DND-41 (cell line): ENCODE results near the gene CFHR4.
"Not testable (repeated sequence)": the region's sequence is repeated elsewhere in the genome, so short reads cannot be mapped to it uniquely, and the experiment has no call there.

ENCODE experiments used
- ATAC-seq: fragments of 200-7000 bp; cut with Tn5 transposase; 3 replicates; pipeline ENCODE4 v1.9.1; 2021; ENCODE audit warnings: low read depth; ENCODE audit not compliant: insufficient read depth
- DNase-seq: peaks from one replicate; pipeline ENCODE4 v3.0.0-alpha.2; 2020
- H2AFZ ChIP-seq: 2 replicates; pipeline ENCODE4 v1.6.0; 2012; ENCODE audit warnings: low read depth, low read length
- H3K27ac ChIP-seq: 2 replicates; pipeline ENCODE4 v1.5.1; 2012; ENCODE audit warnings: low read length, inconsistent platforms
- H3K27me3 ChIP-seq: fragments of 200-600 bp; sonication (generic); 2 replicates; pipeline ENCODE4 v1.6.0; 2012; ENCODE audit warnings: low read length, mild to moderate bottlenecking, inconsistent platforms; ENCODE audit not compliant: insufficient read depth, poor library complexity
- H3K36me3 ChIP-seq: 2 replicates; pipeline ENCODE4 v1.5.1; 2012; ENCODE audit warnings: low read length, inconsistent platforms; ENCODE audit not compliant: insufficient read depth
- H3K4me1 ChIP-seq: 2 replicates; pipeline ENCODE4 v1.5.1; 2012; ENCODE audit warnings: mild to moderate bottlenecking, low read length; ENCODE audit not compliant: insufficient read depth
- H3K4me2 ChIP-seq: 2 replicates; pipeline ENCODE4 v1.6.0; 2012; ENCODE audit warnings: mild to moderate bottlenecking, moderate library complexity, low read length, inconsistent platforms; ENCODE audit not compliant: insufficient read depth
- H3K4me3 ChIP-seq, 2 experiments: fragments of 200-600 bp in 1 of 2; shearing (Covaris generic) in 1 of 2; 2 replicates each; pipeline ENCODE4 v1.5.1; 2012 to 2016; ENCODE audit warnings: inconsistent platforms in 2 of 2, low read length in 2 of 2, mild to moderate bottlenecking in 2 of 2, low read depth in 1 of 2, moderate library complexity in 1 of 2
- H3K79me2 ChIP-seq: 2 replicates; pipeline ENCODE4 v1.6.0; 2012; ENCODE audit warnings: low read length, inconsistent platforms; ENCODE audit not compliant: insufficient read depth
- H3K9ac ChIP-seq: 2 replicates; pipeline ENCODE4 v1.6.0; 2012; ENCODE audit warnings: low read depth, mild to moderate bottlenecking, inconsistent platforms, low read length, moderate library complexity
- H3K9me3 ChIP-seq: 2 replicates; pipeline ENCODE4 v1.5.1; 2012; ENCODE audit warnings: low read length, moderate library complexity, mild to moderate bottlenecking, inconsistent platforms; ENCODE audit not compliant: insufficient read depth, severe bottlenecking
- H4K20me1 ChIP-seq: 2 replicates; pipeline ENCODE4 v1.6.0; 2012; ENCODE audit warnings: low read length; ENCODE audit not compliant: insufficient read depth
- CTCF ChIP-seq: IDR thresholded peaks from 2 replicates; pipeline ENCODE4 v1.5.1; 2012; ENCODE audit warnings: borderline replicate concordance, low read length, moderate library complexity, mild to moderate bottlenecking; ENCODE audit not compliant: poor library complexity, severe bottlenecking; ENCODE audit errors: extremely low read depth
- EZH2 ChIP-seq: IDR thresholded peaks from 3 replicates; pipeline ENCODE4 v1.6.1; 2012; ENCODE audit warnings: borderline replicate concordance, low read depth, mild to moderate bottlenecking, moderate library complexity, low read length, inconsistent platforms; ENCODE audit not compliant: severe bottlenecking

The CFHR4 gene

GRCh38 chr1:196887515-196888239 lies at the start of gene CFHR4:
Gene CFHR4 (plus strand): TSS chr1:196888052. CDS start chr1:196888151, 99 bp downstream.
- no peaks in the 10 kb centered on the region for H3K36me3 ChIP-seq
- ATAC-seq (no peak), DNase-seq (no peak)
- no peak within 1 kb of the TSS for H3K9ac ChIP-seq
- H3K4me1 ChIP-seq: no peaks in the 10 kb centered on the region
- H4K20me1 ChIP-seq: no peaks in the 10 kb centered on the region
- no peaks in the 10 kb centered on the region for H3K9me3 ChIP-seq
- TF ChIP-seq EZH2 (no peak), CTCF (no peak)
- no peak within 1 kb of the TSS for H2AFZ ChIP-seq
- no peak within 1 kb of the TSS for H3K4me2 ChIP-seq
- H3K27ac ChIP-seq: no peak within 1 kb of the TSS
- no peak within 1 kb of the TSS for H3K4me3 ChIP-seq
- no peaks in the 10 kb centered on the region for H3K79me2 ChIP-seq
- H3K27me3 ChIP-seq: no peaks in the 10 kb centered on the region

- H3K36me3 ChIP-seq, DNase-seq, H3K4me1 ChIP-seq, H3K27ac ChIP-seq, H3K9ac ChIP-seq, H3K27me3 ChIP-seq, H3K4me2 ChIP-seq, H4K20me1 ChIP-seq, ATAC-seq, H2AFZ ChIP-seq, H3K79me2 ChIP-seq, H3K4me3 ChIP-seq, H3K9me3 ChIP-seq: not testable (repeated sequence)
Observed at GRCh38 chr1:196849613-196850492, 38.0 kb upstream of the CFHR4 start.

GRCh38 chr1:196856053-196856452 lies 31.8 kb upstream of the CFHR4 start:
- Histone ChIP-seq H3K27me3 (no peaks in the 10 kb centered on the region), H3K9me3 (no peaks in the 10 kb centered on the region), H4K20me1 (no peaks in the 10 kb centered on the region), H3K4me1 (no peaks in the 10 kb centered on the region), H2AFZ (no peak overlapping the region), H3K4me3 (no peak overlapping the region), H3K27ac (no peak overlapping the region), H3K4me2 (no peak overlapping the region), H3K79me2 (no peaks in the 10 kb centered on the region), H3K36me3 (no peaks in the 10 kb centered on the region), H3K9ac (no peak overlapping the region)
- no peak for ATAC-seq
- TF ChIP-seq CTCF: no peak
- TF ChIP-seq EZH2: no peak
- DNase-seq: no peak

- H3K4me2 ChIP-seq: no peak overlapping the region
- no peaks in the 10 kb centered on the region for H3K79me2 ChIP-seq
- no peak overlapping the region for H3K9ac ChIP-seq
- H3K9me3 ChIP-seq: no peaks in the 10 kb centered on the region
- no peaks in the 10 kb centered on the region for H3K36me3 ChIP-seq
- H3K4me1 ChIP-seq: no peaks in the 10 kb centered on the region
- no peak overlapping the region for H3K4me3 ChIP-seq
- no peak overlapping the region for H3K27ac ChIP-seq
- H3K27me3 ChIP-seq: no peaks in the 10 kb centered on the region
- TF ChIP-seq CTCF: no peak
- no peak for TF ChIP-seq EZH2
- ATAC-seq: no peak
- no peak for DNase-seq
- H2AFZ ChIP-seq: no peak overlapping the region
- no peaks in the 10 kb centered on the region for H4K20me1 ChIP-seq
Observed at GRCh38 chr1:196857188-196857587, 30.7 kb upstream of the CFHR4 start.
